H9 (cell line): ENCODE results near the gene APPBP2. TPM values are rescaled to one million over a fixed set of nuclear protein-coding genes. Genes with fewer than 3 reads are reported as not detected.

Source experiments
- DNase-seq: peaks from one replicate; pipeline ENCODE4 v3.0.0-alpha.2; 2017
- H2AFZ ChIP-seq: one replicate; pipeline ENCODE4 v1.6.1; 2013; ENCODE audit warnings: mild to moderate bottlenecking, low read length, control low read depth, moderate library complexity
- H2AK5ac ChIP-seq: 2 replicates; pipeline ENCODE4 v1.6.1; 2013; ENCODE audit warnings: low read length, control low read depth, mixed read lengths; ENCODE audit not compliant: insufficient read length
- H2BK120ac ChIP-seq: one replicate; pipeline ENCODE4 v1.6.1; 2013; ENCODE audit warnings: low read depth, mild to moderate bottlenecking, low read length, control low read depth, inconsistent platforms; ENCODE audit not compliant: poor library complexity, severe bottlenecking
- H2BK12ac ChIP-seq: 2 replicates; pipeline ENCODE4 v1.6.1; 2013; ENCODE audit warnings: low read length, control low read depth, mixed read lengths, low read depth; ENCODE audit not compliant: insufficient read length
- H2BK15ac ChIP-seq: 2 replicates; pipeline ENCODE4 v1.6.1; 2013; ENCODE audit warnings: low read depth, low read length, control low read depth
- H2BK20ac ChIP-seq: one replicate; pipeline ENCODE4 v1.6.1; 2013; ENCODE audit warnings: low read depth, mild to moderate bottlenecking, low read length, control low read depth, inconsistent platforms; ENCODE audit not compliant: poor library complexity, severe bottlenecking
- H2BK5ac ChIP-seq: 2 replicates; pipeline ENCODE4 v1.6.1; 2013; ENCODE audit warnings: low read length, control low read depth, mixed read lengths; ENCODE audit not compliant: insufficient read length
- H3K14ac ChIP-seq: 2 replicates; pipeline ENCODE4 v1.6.1; 2013; ENCODE audit warnings: low read length, control low read depth; ENCODE audit not compliant: insufficient read depth
- H3K18ac ChIP-seq: 2 replicates; pipeline ENCODE4 v1.6.1; 2013; ENCODE audit warnings: low read depth, mild to moderate bottlenecking, mixed read lengths, low read length, control low read depth; ENCODE audit not compliant: insufficient read length
- H3K23ac ChIP-seq: 2 replicates; pipeline ENCODE4 v1.6.1; 2013; ENCODE audit warnings: low read length, control low read depth, mixed read lengths, low read depth; ENCODE audit not compliant: insufficient read length
- H3K23me2 ChIP-seq: 2 replicates; pipeline ENCODE4 v1.6.1; 2013; ENCODE audit warnings: low read depth, mild to moderate bottlenecking, mixed read lengths, low read length, control low read depth; ENCODE audit not compliant: insufficient read length, poor library complexity, severe bottlenecking
- H3K27ac ChIP-seq: 2 replicates; pipeline ENCODE4 v1.5.1; 2013; ENCODE audit warnings: low read length, control low read depth, mixed read lengths, low read depth; ENCODE audit not compliant: insufficient read length
- H3K27me3 ChIP-seq: 2 replicates; pipeline ENCODE4 v1.6.1; 2013; ENCODE audit warnings: low read length, control low read depth, inconsistent platforms; ENCODE audit not compliant: insufficient read depth
- H3K4ac ChIP-seq: 2 replicates; pipeline ENCODE4 v1.6.1; 2013; ENCODE audit warnings: low read depth, mild to moderate bottlenecking, control low read depth, inconsistent platforms, low read length, moderate library complexity
- H3K4me1 ChIP-seq: 2 replicates; pipeline ENCODE4 v1.6.1; 2013; ENCODE audit warnings: low read length, control low read depth, inconsistent platforms; ENCODE audit not compliant: insufficient read depth
- H3K4me2 ChIP-seq: 2 replicates; pipeline ENCODE4 v1.6.1; 2013; ENCODE audit warnings: low read length, control low read depth, mixed read lengths; ENCODE audit not compliant: insufficient read length, insufficient read depth
- H3K56ac ChIP-seq: 2 replicates; pipeline ENCODE4 v1.6.1; 2013; ENCODE audit warnings: low read depth, mild to moderate bottlenecking, mixed read lengths, low read length, control low read depth; ENCODE audit not compliant: insufficient read length
- H3K79me1 ChIP-seq: 2 replicates; pipeline ENCODE4 v1.6.1; 2013; ENCODE audit warnings: low read depth, mild to moderate bottlenecking, moderate library complexity, low read length, control low read depth, inconsistent platforms; ENCODE audit not compliant: insufficient read depth, poor library complexity, severe bottlenecking
- H3K79me2 ChIP-seq: 2 replicates; pipeline ENCODE4 v1.6.1; 2013; ENCODE audit warnings: low read length, control low read depth, inconsistent platforms; ENCODE audit not compliant: insufficient read depth
- H3K9ac ChIP-seq: 2 replicates; pipeline ENCODE4 v1.6.1; 2013; ENCODE audit warnings: low read length, control low read depth, mixed read lengths; ENCODE audit not compliant: insufficient read length; ENCODE audit errors: extremely low read depth
- H3K9me3 ChIP-seq: one replicate; pipeline ENCODE4 v1.6.1; 2013; ENCODE audit warnings: low read depth, low read length, inconsistent platforms; ENCODE audit not compliant: control insufficient read depth
- H3T11ph ChIP-seq: one replicate; pipeline ENCODE4 v1.6.1; 2013; ENCODE audit warnings: mild to moderate bottlenecking, low read length, control low read depth, inconsistent platforms
- H4K20me1 ChIP-seq: one replicate; pipeline ENCODE4 v1.6.1; 2013; ENCODE audit not compliant: control insufficient read depth, insufficient read length, insufficient read depth
- H4K5ac ChIP-seq: 2 replicates; pipeline ENCODE4 v1.6.1; 2013; ENCODE audit warnings: low read depth, mild to moderate bottlenecking, mixed read lengths, low read length, control low read depth; ENCODE audit not compliant: insufficient read length
- H4K8ac ChIP-seq: replicated peaks from 2 replicates; pipeline ENCODE4 v1.6.1; 2013; ENCODE audit warnings: low read length, control low read depth, mixed read lengths, low read depth; ENCODE audit not compliant: insufficient read length
- H4K91ac ChIP-seq: 2 replicates; pipeline ENCODE4 v1.6.1; 2013; ENCODE audit warnings: low read depth, mild to moderate bottlenecking, moderate library complexity, mixed read lengths, low read length, control low read depth; ENCODE audit not compliant: insufficient read length
- H3K27ac Mint-ChIP-seq, 3 experiments: 2 replicates in 2 of 3; 3 replicates in 1 of 3; pipeline ENCODE4 v1.8.0; 2020 to 2021; ENCODE audit warnings: mixed read lengths in 3 of 3, mild to moderate bottlenecking in 1 of 3, moderate library complexity in 1 of 3
- H3K27me3 Mint-ChIP-seq: 2 replicates; pipeline ENCODE4 v1.8.0; 2021; ENCODE audit warnings: low read depth, mild to moderate bottlenecking, moderate library complexity, mixed read lengths
- H3K36me3 Mint-ChIP-seq, 3 experiments: 2 replicates in 2 of 3; 3 replicates in 1 of 3; pipeline ENCODE4 v1.8.0; 2020 to 2021; ENCODE audit warnings: low read depth in 3 of 3, mixed read lengths in 3 of 3; ENCODE audit not compliant: insufficient read depth in 1 of 3
- H3K4me1 Mint-ChIP-seq, 2 experiments: 2 replicates each; pipeline ENCODE4 v1.8.0; 2020; ENCODE audit warnings: mixed read lengths in 2 of 2
- H3K4me3 Mint-ChIP-seq, 2 experiments: 2 replicates in 1 of 2; 3 replicates in 1 of 2; pipeline ENCODE4 v1.8.0; 2020 to 2021; ENCODE audit warnings: mild to moderate bottlenecking in 2 of 2, mixed read lengths in 2 of 2, moderate library complexity in 1 of 2
- H3K9me3 Mint-ChIP-seq, 2 experiments: 2 replicates in 1 of 2; 3 replicates in 1 of 2; pipeline ENCODE4 v1.8.0; 2020; ENCODE audit warnings: mild to moderate bottlenecking in 2 of 2, mixed read lengths in 2 of 2, moderate library complexity in 1 of 2
- CTCF ChIP-seq: fragments of 200-600 bp; sonication (generic); conservative IDR thresholded peaks from 3 replicates; pipeline ENCODE4 v1.8.0; 2021; ENCODE audit warnings: antibody characterized with exemption, mild to moderate bottlenecking
- WGBS: extraction: QIAGEN DNeasy Blood & Tissue Kit; methylation state at CpG from one replicate; pipeline ENCODE4 v1.1.7; 2013; ENCODE audit warnings: missing lambda C conversion rate, low lambda C conversion rate, mixed read lengths; ENCODE audit not compliant: insufficient read length; ENCODE audit errors: extremely low coverage; 5-methylcytosine and 5-hydroxymethylcytosine counted together
- total RNA-seq: library from RNA; stranded (reverse); gene quantifications from 2 replicates; pipeline ENCODE4 v1.2.1, GENCODE V29; 2021

The APPBP2 gene
- total RNA-seq, 1 experiment from 2014 or later, result 17.0 TPM

- Histone ChIP-seq H3K79me1 (no peaks in the 10 kb centered on the region), H3K27ac (no peak overlapping the region), H2BK15ac (no peak overlapping the region), H4K5ac (no peak overlapping the region), H2BK20ac (no peak overlapping the region), H3K56ac (no peak overlapping the region), H4K8ac (no peak overlapping the region), H2BK12ac (no peak overlapping the region), H2AK5ac (no peak overlapping the region), H3K18ac (no peak overlapping the region), H3K27me3 (no peaks in the 10 kb centered on the region), H2BK120ac (no peak overlapping the region), H3K4me1 (no peaks in the 10 kb centered on the region), H3K23ac (no peak overlapping the region), H3K4ac (no peak overlapping the region), H3K14ac (no peak overlapping the region), H3T11ph (no peak overlapping the region), H3K4me2 (no peak overlapping the region), H3K23me2 (no peaks in the 10 kb centered on the region), H2AFZ (no peak overlapping the region), H4K91ac (no peak overlapping the region), H4K20me1 (no peaks in the 10 kb centered on the region), H3K9me3 (no peaks in the 10 kb centered on the region), H3K79me2 (no peaks in the 10 kb centered on the region), H2BK5ac (no peak overlapping the region), H3K9ac (no peak overlapping the region)
- 100% methylated on average over 1 of the region's 3 CpGs for WGBS
- Mint-ChIP-seq H3K4me3 (no peak overlapping the region), H3K36me3 (peaks cover 4 to 15% (median 7%) of the 10 kb centered on the region in 3 experiments), H3K27ac (no peak overlapping the region), H3K4me1 (peaks cover 9 to 10% of the 10 kb centered on the region in 2 experiments), H3K9me3 (peaks cover 22 to 23% of the 10 kb centered on the region in 2 experiments), H3K27me3 (peaks cover 2% of the 10 kb centered on the region)
- DNase-seq, result no peak
- no peak for TF ChIP-seq CTCF
Observed at GRCh38 chr17:60548990-60549389, 22.9 kb upstream of the APPBP2 start.
